Left hindlimb (tissue), 1 donor: ENCODE results near the gene ADCY2.
A peak's percentile ranks its signal among the peaks of the same experiment; 100 is the strongest.

ENCODE experiments used
- DNase-seq: peaks from one replicate; pipeline ENCODE4 v3.0.0-alpha.2; 2018

The ADCY2 gene

GRCh38 chr5:7850395-7851239 is 454.7 kb downstream of the ADCY2 start, which contains the start of gene CFAP90:
Gene CFAP90, minus strand, starts transcription at chr5:7851133. Its CDS starts 112 bp downstream, at chr5:7851021.
- DNase-seq, result peak; percentile 77

GRCh38 chr5:7851240-7851592 is 455.3 kb downstream of the ADCY2 start:
- no peak for DNase-seq

- DNase-seq, result no peak
Measured at GRCh38 chr5:7851617-7852289, 455.8 kb downstream of the ADCY2 start.

GRCh38 chr5:7852542-7852941 is 456.6 kb downstream of the ADCY2 start:
- no peak for DNase-seq

GRCh38 chr5:7852988-7853387 is 457.1 kb downstream of the ADCY2 start:
- DNase-seq, result no peak

- DNase-seq, result no peak
Measured at GRCh38 chr5:7855611-7856010, 459.7 kb downstream of the ADCY2 start.

GRCh38 chr5:7856855-7857254 is 460.9 kb downstream of the ADCY2 start:
- DNase-seq, result no peak

- DNase-seq, result no peak
Measured at GRCh38 chr5:7857361-7857760, 461.4 kb downstream of the ADCY2 start.

- no peak for DNase-seq
Measured at GRCh38 chr5:7857926-7858632, 462.1 kb downstream of the ADCY2 start.

- no peak for DNase-seq
Measured at GRCh38 chr5:7866196-7866595, 470.3 kb downstream of the ADCY2 start.

- DNase-seq, result no peak
Measured at GRCh38 chr5:7867260-7867659, 471.3 kb downstream of the ADCY2 start.

GRCh38 chr5:7868427-7868772 is 472.5 kb downstream of the ADCY2 start:
- DNase-seq, result no peak

- peak; percentile 94 for DNase-seq
Measured at GRCh38 chr5:7868773-7869473, 473.0 kb downstream of the ADCY2 start, which contains the start of the genes FASTKD3 and MTRR. Gene FASTKD3, minus strand, starts transcription at chr5:7869031. Its CDS starts 948 bp downstream, at chr5:7868083. Gene MTRR, plus strand, starts transcription at chr5:7869148. Its CDS starts 1,647 bp downstream, at chr5:7870795.

- DNase-seq, result no peak
Measured at GRCh38 chr5:7869474-7870136, 473.7 kb downstream of the ADCY2 start.

- DNase-seq, result no peak
Measured at GRCh38 chr5:7871653-7872052, 475.7 kb downstream of the ADCY2 start.

GRCh38 chr5:7872517-7873130 is 476.7 kb downstream of the ADCY2 start:
- DNase-seq, result no peak

GRCh38 chr5:7873216-7873615 is 477.3 kb downstream of the ADCY2 start:
- no peak for DNase-seq

GRCh38 chr5:7874639-7875038 is 478.7 kb downstream of the ADCY2 start:
- no peak for DNase-seq

- no peak for DNase-seq
Measured at GRCh38 chr5:7875151-7875550, 479.2 kb downstream of the ADCY2 start.

GRCh38 chr5:7876867-7877266 is 480.9 kb downstream of the ADCY2 start:
- DNase-seq, result no peak

- no peak for DNase-seq
Measured at GRCh38 chr5:7877851-7878250, 481.9 kb downstream of the ADCY2 start.

- DNase-seq, result no peak
Measured at GRCh38 chr5:7878381-7878873, 482.5 kb downstream of the ADCY2 start.
